ENCODE data around the gene LDLRAD1.

The LDLRAD1 gene

DNA sequence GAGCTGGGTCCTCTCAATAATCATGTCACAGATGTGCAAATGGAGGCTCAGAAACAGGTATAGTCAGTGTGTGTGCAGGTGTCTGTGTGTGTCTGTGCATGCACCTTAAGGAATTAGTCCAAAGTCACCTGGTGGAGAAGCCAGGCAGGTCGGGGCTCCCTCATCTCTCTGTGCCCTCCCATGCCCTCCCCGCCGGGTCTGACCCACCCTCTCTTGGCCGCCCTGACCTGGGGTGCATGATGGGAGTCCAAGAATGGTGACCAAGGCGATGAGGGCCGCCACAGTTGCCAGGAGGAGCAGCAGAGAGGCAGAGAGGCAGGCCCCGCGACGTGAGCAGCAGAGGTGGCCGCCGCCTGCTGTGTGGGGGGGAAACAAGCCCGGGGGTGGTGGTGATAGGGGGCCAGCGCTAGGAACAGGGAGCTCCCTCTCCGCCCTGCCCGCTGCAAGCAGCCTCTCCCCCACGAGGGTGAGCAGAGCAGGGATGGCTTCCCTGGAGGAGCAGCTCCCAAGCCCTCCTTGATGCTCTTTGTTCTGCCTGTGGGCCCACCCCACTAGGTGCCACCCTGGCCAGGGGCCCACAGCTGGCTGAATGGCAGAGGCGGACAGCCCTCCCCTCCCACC, 3.9 kb downstream of the LDLRAD1 start:
- no peak overlapping the region for H3K9ac ChIP-seq (ENCODE audit: low read length)
- peaks cover 8% of the 10 kb centered on the region for H3K4me1 ChIP-seq (ENCODE audit: control insufficient read depth, insufficient read depth, low read depth, low read length)
- peak overlapping the region in 1 of 2 experiments; percentile 14 for H3K14ac ChIP-seq (ENCODE audit: low read length in 2 of 2)
- no peak overlapping the region for H3K4ac ChIP-seq (ENCODE audit: low read depth in 1 of 2, low read length in 2 of 2)
- no peak overlapping the region for H2BK5ac ChIP-seq (ENCODE audit: low read depth, low read length, poor library complexity, severe bottlenecking)
- DNase-seq: no peak
- H3K9me3 ChIP-seq (ENCODE audit: control insufficient read depth, low read length): no peaks in the 10 kb centered on the region
- no peak overlapping the region for H4K91ac ChIP-seq (ENCODE audit: low read length)
- no peak overlapping the region for H3K4me3 ChIP-seq (ENCODE audit: insufficient read depth in 1 of 2, low read depth in 1 of 2, low read length in 2 of 2)
- no peak overlapping the region for H3K4me2 ChIP-seq (ENCODE audit: low read length, poor library complexity, severe bottlenecking)
- no peak overlapping the region for H4K8ac ChIP-seq (ENCODE audit: low read length)
- H2AK5ac ChIP-seq (ENCODE audit: low read length, severe bottlenecking): no peak overlapping the region
- no peak overlapping the region for H2BK12ac ChIP-seq (ENCODE audit: low read length in 2 of 2)
- H3K18ac ChIP-seq (ENCODE audit: low read depth in 1 of 2, low read length in 2 of 2): no peak overlapping the region
- no peak overlapping the region for H2BK15ac ChIP-seq (ENCODE audit: low read depth, poor library complexity, severe bottlenecking)
- no peak overlapping the region for H3K23ac ChIP-seq (ENCODE audit: low read length in 2 of 2)
- H2AFZ ChIP-seq (ENCODE audit: low read depth, low read length): no peak overlapping the region
- peaks cover 62 to 82% of the 10 kb centered on the region in 2 experiments for H3K27me3 ChIP-seq (ENCODE audit: control insufficient read depth in 1 of 2, insufficient read depth in 1 of 2, low read length in 2 of 2)
- 60% methylated on average over 17 of the region's 17 CpGs for WGBS
- H3K36me3 ChIP-seq (ENCODE audit: control insufficient read depth in 1 of 2, insufficient read depth in 2 of 2, low read depth in 1 of 2, low read length in 2 of 2): no peaks in the 10 kb centered on the region
- no peak overlapping the region for H3K27ac ChIP-seq (ENCODE audit: low read length, poor library complexity, severe bottlenecking)
- H3K79me1 ChIP-seq (replicated peaks; ENCODE audit: low read length, poor library complexity, severe bottlenecking): no peaks in the 10 kb centered on the region
- no peak overlapping the region for H2BK120ac ChIP-seq (ENCODE audit: low read depth, low read length)

DNA sequence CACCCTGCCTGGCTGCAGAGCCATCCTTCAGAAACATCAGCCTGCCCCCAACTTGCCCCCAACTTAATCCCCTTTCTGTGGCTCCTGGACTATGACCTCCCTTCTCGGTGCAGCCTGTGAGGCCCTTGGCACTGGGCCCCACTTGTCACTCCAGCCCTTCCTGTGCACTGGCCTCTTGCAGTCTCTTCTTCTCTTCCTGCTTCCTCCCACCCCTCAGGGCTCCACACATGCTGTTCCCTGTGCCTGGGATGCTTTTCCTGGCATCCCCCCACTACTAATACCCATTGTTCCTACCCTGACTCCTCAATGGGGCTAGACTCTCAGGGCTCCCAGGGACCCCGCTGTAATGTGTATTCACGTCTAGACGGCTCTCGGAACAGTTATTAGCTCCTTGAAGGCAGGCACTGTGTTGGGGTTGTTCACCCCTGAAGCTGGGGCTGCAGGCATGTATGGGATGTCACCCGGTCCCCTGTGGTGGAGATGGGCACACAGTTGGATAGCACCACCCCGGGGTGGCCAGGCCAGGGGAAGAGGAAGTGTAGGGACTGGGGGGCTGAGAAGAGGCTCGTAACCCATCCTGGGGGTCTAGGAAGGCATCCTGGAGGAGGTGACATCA, 4.5 kb downstream of the LDLRAD1 start:
- H3K9ac ChIP-seq (ENCODE audit: low read length): no peak overlapping the region
- H2BK12ac ChIP-seq (ENCODE audit: low read length in 2 of 2): no peak overlapping the region
- H3K4ac ChIP-seq (ENCODE audit: low read depth in 1 of 2, low read length in 2 of 2): no peak overlapping the region
- no peak overlapping the region for H4K91ac ChIP-seq (ENCODE audit: low read length)
- H2BK120ac ChIP-seq (ENCODE audit: low read depth, low read length): no peak overlapping the region
- DNase-seq: no peak
- no peak overlapping the region for H3K27ac ChIP-seq (ENCODE audit: low read length, poor library complexity, severe bottlenecking)
- no peak overlapping the region for H2BK5ac ChIP-seq (ENCODE audit: low read depth, low read length, poor library complexity, severe bottlenecking)
- H3K23ac ChIP-seq (ENCODE audit: low read length in 2 of 2): no peak overlapping the region
- H2BK15ac ChIP-seq (ENCODE audit: low read depth, poor library complexity, severe bottlenecking): no peak overlapping the region
- no peak overlapping the region for H3K4me2 ChIP-seq (ENCODE audit: low read length, poor library complexity, severe bottlenecking)
- no peak overlapping the region for H2AK5ac ChIP-seq (ENCODE audit: low read length, severe bottlenecking)
- H3K79me1 ChIP-seq (replicated peaks; ENCODE audit: low read length, poor library complexity, severe bottlenecking): no peaks in the 10 kb centered on the region
- no peak overlapping the region for H3K14ac ChIP-seq (ENCODE audit: low read length in 2 of 2)
- H3K4me1 ChIP-seq (ENCODE audit: control insufficient read depth, insufficient read depth, low read depth, low read length): peaks cover 8% of the 10 kb centered on the region
- H3K27me3 ChIP-seq (ENCODE audit: control insufficient read depth in 1 of 2, insufficient read depth in 1 of 2, low read length in 2 of 2): peaks cover 57 to 82% of the 10 kb centered on the region in 2 experiments
- H3K9me3 ChIP-seq (ENCODE audit: control insufficient read depth, low read length): no peaks in the 10 kb centered on the region
- H3K4me3 ChIP-seq (ENCODE audit: insufficient read depth in 1 of 2, low read depth in 1 of 2, low read length in 2 of 2): no peak overlapping the region
- 77% methylated on average over 8 of the region's 8 CpGs for WGBS
- no peak overlapping the region for H4K8ac ChIP-seq (ENCODE audit: low read length)
- no peak overlapping the region for H3K18ac ChIP-seq (ENCODE audit: low read depth in 1 of 2, low read length in 2 of 2)
- no peaks in the 10 kb centered on the region for H3K36me3 ChIP-seq (ENCODE audit: control insufficient read depth in 1 of 2, insufficient read depth in 2 of 2, low read depth in 1 of 2, low read length in 2 of 2)
- H2AFZ ChIP-seq (ENCODE audit: low read depth, low read length): no peak overlapping the region

DNA sequence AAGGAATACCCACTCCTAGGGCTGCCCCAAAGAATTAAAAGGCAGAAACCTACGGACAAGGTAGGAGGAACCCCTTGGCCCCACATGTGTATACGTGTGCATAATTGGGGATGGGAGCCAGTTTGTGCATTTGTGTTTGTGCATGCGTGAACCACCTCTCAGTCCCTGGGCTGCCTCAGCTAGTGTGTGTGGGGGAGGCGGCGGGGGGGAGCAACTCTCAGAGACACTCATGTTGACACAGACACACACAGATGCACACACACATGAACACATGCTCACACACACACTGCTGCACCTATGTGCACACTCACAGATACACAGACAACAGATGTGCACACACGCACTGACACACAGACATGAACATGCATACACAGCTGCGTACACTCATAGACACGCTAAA, 5.1 kb downstream of the LDLRAD1 start:
- H3K14ac ChIP-seq (ENCODE audit: low read length in 2 of 2): no peak overlapping the region
- H2BK120ac ChIP-seq (ENCODE audit: low read depth, low read length): no peak overlapping the region
- no peak overlapping the region for H2AK5ac ChIP-seq (ENCODE audit: low read length, severe bottlenecking)
- no peak overlapping the region for H2BK12ac ChIP-seq (ENCODE audit: low read length in 2 of 2)
- no peak overlapping the region for H2AFZ ChIP-seq (ENCODE audit: low read depth, low read length)
- H2BK15ac ChIP-seq (ENCODE audit: low read depth, poor library complexity, severe bottlenecking): no peak overlapping the region
- H3K27ac ChIP-seq (ENCODE audit: low read length, poor library complexity, severe bottlenecking): no peak overlapping the region
- H3K9ac ChIP-seq (ENCODE audit: low read length): no peak overlapping the region
- no peaks in the 10 kb centered on the region for H3K79me1 ChIP-seq (replicated peaks; ENCODE audit: low read length, poor library complexity, severe bottlenecking)
- no peak overlapping the region for H4K91ac ChIP-seq (ENCODE audit: low read length)
- peaks cover 51 to 82% of the 10 kb centered on the region in 2 experiments for H3K27me3 ChIP-seq (ENCODE audit: control insufficient read depth in 1 of 2, insufficient read depth in 1 of 2, low read length in 2 of 2)
- H3K36me3 ChIP-seq (ENCODE audit: control insufficient read depth in 1 of 2, insufficient read depth in 2 of 2, low read depth in 1 of 2, low read length in 2 of 2): no peaks in the 10 kb centered on the region
- no peak overlapping the region for H3K4me3 ChIP-seq (ENCODE audit: insufficient read depth in 1 of 2, low read depth in 1 of 2, low read length in 2 of 2)
- WGBS: 93% methylated on average over 8 of the region's 8 CpGs
- H3K23ac ChIP-seq (ENCODE audit: low read length in 2 of 2): no peak overlapping the region
- H2BK5ac ChIP-seq (ENCODE audit: low read depth, low read length, poor library complexity, severe bottlenecking): no peak overlapping the region
- no peaks in the 10 kb centered on the region for H3K9me3 ChIP-seq (ENCODE audit: control insufficient read depth, low read length)
- H4K8ac ChIP-seq (ENCODE audit: low read length): no peak overlapping the region
- no peak overlapping the region for H3K4me2 ChIP-seq (ENCODE audit: low read length, poor library complexity, severe bottlenecking)
- DNase-seq: no peak
- H3K4ac ChIP-seq (ENCODE audit: low read depth in 1 of 2, low read length in 2 of 2): no peak overlapping the region
- H3K18ac ChIP-seq (ENCODE audit: low read depth in 1 of 2, low read length in 2 of 2): no peak overlapping the region
- H3K4me1 ChIP-seq (ENCODE audit: control insufficient read depth, insufficient read depth, low read depth, low read length): peaks cover 7% of the 10 kb centered on the region

DNA sequence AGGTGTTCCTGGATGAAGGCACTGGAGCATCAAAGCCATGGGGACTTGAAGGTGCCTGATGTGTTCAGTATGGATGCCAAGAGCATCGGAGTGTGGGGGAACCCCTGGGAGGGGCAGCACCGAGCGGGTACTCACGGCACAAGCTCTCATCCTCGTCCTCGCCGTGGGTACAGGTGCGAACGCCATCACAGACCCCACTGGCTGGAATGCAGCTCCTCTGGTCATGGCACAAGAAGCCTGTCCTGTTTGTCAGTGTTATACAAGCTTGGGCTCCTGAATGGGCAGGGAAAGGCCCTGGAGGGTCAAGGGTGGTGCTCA, 6.0 kb downstream of the LDLRAD1 start:
- Histone ChIP-seq H2AFZ (ENCODE audit: low read depth, low read length) (no peak overlapping the region), H2BK12ac (ENCODE audit: low read length in 2 of 2) (no peak overlapping the region), H3K27me3 (ENCODE audit: control insufficient read depth in 1 of 2, insufficient read depth in 1 of 2, low read length in 2 of 2) (peaks cover 42 to 78% of the 10 kb centered on the region in 2 experiments), H3K27ac (ENCODE audit: low read length, poor library complexity, severe bottlenecking) (no peak overlapping the region), H3K4me2 (ENCODE audit: low read length, poor library complexity, severe bottlenecking) (no peak overlapping the region), H3K23ac (ENCODE audit: low read length in 2 of 2) (no peak overlapping the region), H3K9ac (ENCODE audit: low read length) (no peak overlapping the region), H2BK5ac (ENCODE audit: low read depth, low read length, poor library complexity, severe bottlenecking) (no peak overlapping the region), H3K36me3 (ENCODE audit: control insufficient read depth in 1 of 2, insufficient read depth in 2 of 2, low read depth in 1 of 2, low read length in 2 of 2) (no peaks in the 10 kb centered on the region), H3K18ac (ENCODE audit: low read depth in 1 of 2, low read length in 2 of 2) (no peak overlapping the region), H2BK15ac (ENCODE audit: low read depth, poor library complexity, severe bottlenecking) (no peak overlapping the region), H4K8ac (ENCODE audit: low read length) (no peak overlapping the region), H3K79me1 (replicated peaks; ENCODE audit: low read length, poor library complexity, severe bottlenecking) (no peaks in the 10 kb centered on the region), H3K14ac (ENCODE audit: low read length in 2 of 2) (no peak overlapping the region), H2AK5ac (ENCODE audit: low read length, severe bottlenecking) (no peak overlapping the region), H2BK120ac (ENCODE audit: low read depth, low read length) (no peak overlapping the region), H3K4ac (ENCODE audit: low read depth in 1 of 2, low read length in 2 of 2) (no peak overlapping the region), H4K91ac (ENCODE audit: low read length) (no peak overlapping the region), H3K9me3 (ENCODE audit: control insufficient read depth, low read length) (no peaks in the 10 kb centered on the region), H3K4me3 (ENCODE audit: insufficient read depth in 1 of 2, low read depth in 1 of 2, low read length in 2 of 2) (no peak overlapping the region), H3K4me1 (ENCODE audit: control insufficient read depth, insufficient read depth, low read depth, low read length) (peaks cover 7% of the 10 kb centered on the region)
- DNase-seq: no peak
- WGBS: 94% methylated on average over 9 of the region's 9 CpGs
